HG02763 (cell line): ENCODE results near the gene FOXN1.
"Not testable (repeated sequence)": the region's sequence is repeated elsewhere in the genome, so short reads cannot be mapped to it uniquely, and the experiment has no call there.

Experiments
- ATAC-seq: cut with Tn5 transposase; IDR thresholded peaks from one replicate; pipeline ENCODE4 v1.9.1; 2021; ENCODE audit warnings: mild to moderate bottlenecking, moderate library complexity; ENCODE audit not compliant: unreplicated experiment

The FOXN1 gene

DNA sequence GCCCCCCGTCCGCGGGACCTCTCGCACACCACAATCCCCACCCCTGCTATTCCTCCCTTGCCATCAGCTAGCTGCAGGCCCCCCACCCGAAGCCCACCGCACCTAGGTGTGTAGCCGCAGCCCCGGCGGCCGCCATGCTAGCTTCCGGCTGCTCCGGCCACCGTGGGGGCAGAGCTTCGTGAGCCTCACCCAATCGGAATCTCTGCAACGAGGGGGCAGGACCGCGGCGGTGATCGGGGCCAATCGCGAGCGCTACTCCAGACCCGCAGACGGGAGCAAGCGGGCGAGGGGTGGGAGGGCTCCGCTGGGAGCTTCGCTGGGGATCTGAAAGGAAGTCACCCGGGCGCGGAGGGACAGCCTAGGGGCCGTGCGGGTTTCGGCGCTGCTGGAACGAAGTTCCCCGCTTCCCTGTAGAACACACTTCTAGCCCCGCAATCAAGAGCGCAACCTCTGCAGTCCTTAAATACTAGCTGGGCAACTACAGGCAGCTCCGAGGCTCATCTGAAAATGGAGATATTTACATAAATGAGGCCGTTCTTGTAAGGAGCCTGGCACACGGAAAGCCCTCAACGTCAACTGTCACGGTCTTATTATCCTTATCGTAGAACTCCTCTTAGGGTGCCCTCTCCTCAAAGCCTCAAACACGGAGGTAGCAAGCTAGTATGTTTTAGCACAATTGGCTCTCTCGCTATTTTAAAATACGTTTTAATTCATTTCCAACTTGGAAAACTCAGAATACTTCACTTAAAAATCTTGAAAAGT lies 65.4 kb downstream of the FOXN1 start, which contains the start of gene PIGS:
PIGS (minus strand) TSS at position 164 of the 762 bp plus-strand sequence; CDS start at position 136, 28 bp downstream.
- ATAC-seq, result peak; percentile 79

DNA sequence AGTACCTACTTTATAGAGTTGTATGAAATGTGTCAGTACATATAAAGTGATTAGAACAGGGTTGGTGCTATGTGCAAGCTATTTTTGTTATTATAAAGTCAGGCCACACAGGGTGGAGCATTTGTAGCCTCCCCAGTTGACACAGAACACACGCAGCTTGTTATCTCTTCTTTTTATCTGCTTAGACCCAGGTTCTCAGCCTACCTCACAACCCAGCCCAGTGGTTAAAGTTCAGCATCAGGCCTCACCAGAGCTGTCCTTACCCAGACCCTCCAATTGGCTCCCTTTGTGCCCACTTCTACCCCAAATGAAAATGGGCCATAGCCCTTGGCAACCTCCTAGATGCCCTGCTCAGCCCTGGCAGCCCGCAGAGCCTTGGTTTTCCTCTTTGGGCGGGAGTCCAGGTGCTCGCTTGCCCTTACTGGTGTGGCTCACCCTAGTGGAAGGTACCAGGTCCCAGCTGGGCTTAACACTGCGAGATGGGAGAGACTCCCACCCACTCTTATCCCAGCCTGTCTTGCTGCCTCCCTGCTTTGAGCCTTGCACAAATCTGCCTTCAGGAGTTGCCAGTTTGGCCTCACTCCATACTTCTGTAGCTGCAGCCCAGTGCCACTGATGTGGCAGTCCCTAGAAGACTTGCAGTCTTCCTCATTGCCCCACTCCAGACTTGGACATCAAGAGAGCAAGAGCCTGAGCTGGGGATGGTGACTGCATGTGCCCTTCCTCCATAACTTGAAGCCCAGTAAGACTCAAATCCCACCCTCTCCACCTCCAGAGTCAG lies 66.3 kb downstream of the FOXN1 start:
- ATAC-seq, result no peak

DNA sequence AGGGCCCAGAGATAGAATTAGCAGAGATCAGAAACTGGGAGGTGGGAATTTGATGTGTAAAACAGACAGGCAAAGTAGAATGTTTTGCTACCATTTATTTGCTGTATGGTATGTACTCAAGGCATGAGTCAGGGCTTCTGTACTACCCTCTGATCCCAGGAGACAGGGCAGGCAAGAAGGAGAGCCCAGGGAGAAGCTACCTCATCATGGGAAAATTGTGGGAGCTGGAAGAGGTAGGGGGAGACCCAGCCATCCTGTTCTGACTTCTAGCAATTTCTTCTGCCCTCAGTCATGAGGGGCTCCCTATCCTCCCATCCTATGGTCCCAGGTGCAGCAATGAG lies 66.9 kb downstream of the FOXN1 start:
- ATAC-seq, result no peak

DNA sequence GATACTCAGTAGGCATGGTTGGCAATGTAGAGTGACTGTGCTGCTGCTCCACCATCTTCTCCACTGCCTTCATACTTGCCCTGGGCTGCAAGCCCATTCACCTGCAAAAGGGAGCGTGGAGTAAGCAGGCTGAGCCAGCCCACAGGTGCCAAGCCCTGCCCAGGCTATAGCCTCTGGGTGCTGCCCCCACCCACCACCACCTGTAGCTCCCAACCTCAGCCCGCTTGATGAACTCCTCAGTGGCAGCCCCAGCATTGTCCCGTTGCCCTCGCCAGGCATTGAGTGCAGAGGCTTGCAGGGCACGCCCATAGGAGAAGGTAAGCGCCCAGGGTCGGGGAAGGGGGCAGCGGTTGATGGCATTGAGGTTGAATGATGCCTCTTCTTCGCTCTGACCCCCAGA lies 67.4 kb downstream of the FOXN1 start:
- ATAC-seq, result no peak

DNA sequence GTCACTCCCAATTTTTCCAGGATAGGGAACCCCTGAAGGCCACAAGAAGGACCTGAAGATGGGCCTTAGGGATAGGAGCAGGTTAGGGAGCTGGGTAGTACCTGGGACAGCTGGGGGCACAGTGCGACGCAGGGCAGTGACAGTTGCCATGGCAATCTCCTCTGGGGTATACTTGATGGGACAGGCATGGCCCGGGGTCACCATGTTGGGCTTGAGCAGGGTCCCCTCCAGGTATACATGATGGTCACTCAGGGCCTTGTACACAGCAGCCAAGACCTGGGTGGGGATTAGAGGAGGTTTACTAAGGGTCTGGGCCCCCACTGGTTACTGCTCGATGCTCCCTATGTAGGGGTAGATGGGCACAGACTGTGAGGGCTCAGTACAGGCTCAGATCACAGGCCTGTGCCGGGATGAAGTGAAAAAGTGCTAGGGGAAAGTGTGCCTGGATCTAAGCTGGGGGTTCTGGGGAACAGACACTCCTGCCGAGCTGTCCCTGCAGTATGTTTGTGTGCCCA lies 67.9 kb downstream of the FOXN1 start:
- no peak for ATAC-seq

DNA sequence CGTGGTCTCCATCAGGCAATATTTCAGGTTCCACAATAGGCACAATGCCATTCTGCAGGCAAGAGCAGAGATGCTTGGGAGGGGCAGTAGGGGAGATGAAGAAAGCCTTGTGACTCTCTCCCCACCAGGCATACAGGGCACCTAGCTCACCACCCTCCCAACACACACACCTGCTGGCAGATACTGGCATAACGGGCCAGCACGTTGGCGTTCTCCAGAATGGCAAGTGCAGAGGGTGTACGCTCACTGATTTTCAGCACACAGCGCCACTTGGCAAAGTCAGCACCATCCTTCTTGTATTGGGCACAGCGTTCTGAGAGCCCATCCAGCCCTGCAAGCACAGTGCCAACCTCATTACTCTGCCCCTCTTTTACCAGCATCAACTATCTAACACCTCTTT lies 68.4 kb downstream of the FOXN1 start:
- no peak for ATAC-seq

DNA sequence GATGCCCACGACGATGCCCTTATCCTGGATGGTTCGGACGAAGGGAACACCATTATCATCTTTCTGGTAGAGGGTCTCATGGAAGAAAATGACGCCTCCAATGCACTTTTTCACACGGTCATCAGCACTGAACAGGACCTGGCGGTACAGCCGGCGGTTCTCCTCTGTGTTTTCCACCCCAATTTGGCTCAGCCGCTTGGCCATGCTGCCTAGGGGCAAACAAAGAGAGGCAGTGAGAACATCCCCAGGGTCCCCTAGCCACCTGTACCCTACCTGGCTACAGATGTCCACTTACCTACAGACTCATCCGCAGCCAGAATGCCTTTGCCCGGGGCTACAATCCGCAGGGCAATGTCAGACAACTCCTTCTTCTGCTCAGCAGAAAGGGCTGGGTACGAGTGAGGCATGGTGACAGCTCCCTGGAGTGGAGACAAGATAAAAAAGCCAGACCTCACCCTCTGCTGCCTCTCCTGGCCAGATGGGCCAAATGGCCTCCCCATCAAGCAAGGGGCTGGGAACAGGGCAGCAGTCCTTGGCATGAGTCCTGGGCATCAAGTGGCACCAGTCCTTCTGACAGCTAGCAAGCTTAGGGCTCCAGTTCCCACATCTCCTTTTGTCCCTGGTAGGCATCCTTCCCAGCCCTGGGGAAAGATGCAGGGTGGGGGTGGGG lies 69.1 kb downstream of the FOXN1 start:
- no peak for ATAC-seq

DNA sequence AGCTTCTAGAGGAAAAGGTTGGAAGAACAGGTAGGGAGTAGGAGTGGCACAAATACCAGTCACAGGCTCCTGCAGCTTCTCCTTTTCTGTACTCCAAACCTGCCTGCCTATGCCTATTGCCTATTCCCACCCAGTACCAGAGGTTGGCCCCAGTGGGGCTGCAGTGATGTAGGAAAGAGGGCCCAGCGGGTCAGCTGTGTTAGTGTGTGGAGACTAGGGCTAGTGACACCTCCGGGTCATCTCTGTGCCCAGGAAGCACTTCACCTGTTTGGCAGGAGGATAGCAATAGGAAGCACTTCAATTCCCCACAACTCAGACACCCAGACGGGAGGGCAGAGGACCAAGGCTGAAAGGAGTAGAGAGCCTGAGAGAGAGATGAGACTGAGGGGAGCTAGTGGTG lies 69.9 kb downstream of the FOXN1 start:
- ATAC-seq, result not testable (repeated sequence)

DNA sequence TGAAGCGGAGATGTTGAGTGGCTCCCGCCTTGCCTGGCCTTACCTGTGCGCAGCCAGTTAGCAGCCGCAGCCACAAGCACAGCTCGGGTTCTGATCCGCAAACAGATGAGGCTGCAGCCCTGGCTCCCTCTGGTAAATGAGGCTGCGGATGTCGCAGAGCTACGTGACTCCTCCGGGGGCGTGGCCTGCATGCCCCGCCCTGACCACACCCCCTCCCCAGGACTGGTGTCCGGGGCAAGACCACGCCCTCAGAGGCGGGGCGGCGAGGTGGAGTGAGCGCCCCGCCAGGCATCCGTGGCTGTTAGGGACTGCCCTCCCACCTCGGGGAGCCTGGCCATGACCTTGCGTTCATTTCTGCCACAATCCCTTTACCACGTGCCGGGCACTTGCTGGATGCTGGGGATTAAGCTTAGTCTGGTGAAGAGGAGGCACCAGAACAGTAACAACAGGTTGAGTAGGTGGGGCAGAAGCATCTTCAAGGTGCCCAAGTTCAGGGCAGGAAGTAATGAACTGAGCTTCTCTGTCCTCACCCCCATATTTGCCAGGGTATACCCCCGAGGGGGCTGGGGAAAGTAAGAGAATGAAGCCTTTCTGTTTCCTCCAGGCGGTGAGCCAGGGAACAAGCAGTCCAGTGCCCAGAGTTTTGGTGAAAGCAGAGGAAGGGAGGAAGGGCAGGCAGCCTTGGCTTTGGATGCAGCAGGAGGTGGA lies 70.8 kb downstream of the FOXN1 start, which contains the start of gene ALDOC:
ALDOC (minus strand) TSS at position 138 of the 708 bp plus-strand sequence. CDS start 1,363 bp downstream, outside the sequence.
- ATAC-seq, result peak; percentile 78

DNA sequence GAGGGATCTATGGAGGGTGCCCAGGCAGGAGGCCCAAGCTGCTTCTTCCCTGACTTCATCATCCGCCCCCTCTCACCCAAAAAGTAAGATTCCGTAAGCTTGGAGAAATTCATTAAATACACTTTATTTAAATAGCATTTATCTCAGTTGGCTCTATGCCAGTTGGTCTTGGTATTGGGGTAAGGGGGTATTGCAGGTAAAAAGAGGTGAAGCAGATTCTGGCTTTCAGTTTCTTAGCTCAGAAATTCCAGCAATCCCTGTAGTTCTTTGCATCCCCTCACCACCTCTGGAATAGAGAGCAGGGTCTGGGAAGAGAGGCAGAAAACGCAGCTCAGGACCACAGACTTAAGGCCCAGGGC lies 71.3 kb downstream of the FOXN1 start:
- no peak for ATAC-seq

DNA sequence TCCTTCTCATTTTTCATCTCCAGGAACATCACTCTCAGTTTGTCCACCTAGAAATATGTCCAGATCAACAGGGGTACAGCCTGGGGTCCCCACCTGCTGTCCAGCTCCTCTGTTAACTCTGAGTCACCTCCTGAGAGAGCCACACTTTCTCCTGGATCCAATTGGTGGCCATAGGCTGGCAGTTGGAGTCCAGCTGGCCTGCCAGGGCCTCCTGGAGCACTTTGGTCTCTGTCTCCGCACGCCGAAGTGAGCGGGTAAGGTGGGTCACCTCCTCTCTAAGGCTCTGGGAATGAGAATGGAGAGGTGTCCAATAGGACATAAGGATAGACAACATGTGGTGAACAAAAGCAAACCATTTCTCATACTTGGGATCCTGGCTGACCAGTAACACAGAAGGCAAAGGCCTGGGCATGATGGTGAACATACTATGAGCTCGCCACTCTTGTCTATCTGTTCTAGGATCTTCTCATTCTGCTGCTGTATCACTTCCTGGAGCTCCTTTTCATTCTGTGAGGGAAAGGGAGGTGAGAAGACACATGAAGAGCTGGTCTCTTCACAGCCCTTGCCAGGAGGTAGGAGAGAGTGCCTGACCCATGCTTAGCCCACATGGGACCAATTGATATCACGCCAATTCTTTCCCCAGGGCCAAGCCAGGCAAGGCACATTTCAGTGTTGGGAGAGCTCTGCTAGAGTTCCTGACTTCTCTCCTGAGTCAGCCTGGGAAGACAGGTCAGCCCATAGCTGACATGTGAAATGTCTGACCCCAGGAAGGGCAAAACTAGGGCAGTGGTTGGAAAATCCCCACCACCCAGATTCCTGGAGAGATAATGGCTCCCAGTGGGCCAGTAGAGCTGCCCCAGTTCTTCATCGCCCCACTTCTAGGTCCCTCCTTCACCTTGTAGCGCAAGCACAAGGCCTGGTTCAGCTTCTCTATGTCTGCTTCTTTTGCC lies 72.4 kb downstream of the FOXN1 start:
- ATAC-seq, result no peak

DNA sequence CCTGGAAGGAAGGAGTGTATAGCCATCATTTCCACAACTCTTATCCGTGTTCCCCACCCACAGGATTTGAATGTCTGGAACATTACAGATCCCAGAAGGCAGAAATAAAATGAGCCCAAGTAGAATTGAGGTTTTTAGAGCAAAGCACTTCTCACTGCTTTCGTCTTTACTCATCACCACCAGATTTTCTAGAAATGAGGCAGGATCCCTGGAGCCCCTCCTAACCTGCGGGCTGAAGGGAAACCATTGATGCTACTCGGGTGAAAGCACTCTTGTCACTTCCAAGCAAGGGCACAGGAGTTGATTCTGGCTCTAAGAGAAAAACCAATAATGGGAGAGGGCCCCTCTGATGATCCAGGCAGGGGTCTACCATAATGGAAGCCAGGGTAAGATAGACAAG lies 73.4 kb downstream of the FOXN1 start:
- ATAC-seq, result no peak

DNA sequence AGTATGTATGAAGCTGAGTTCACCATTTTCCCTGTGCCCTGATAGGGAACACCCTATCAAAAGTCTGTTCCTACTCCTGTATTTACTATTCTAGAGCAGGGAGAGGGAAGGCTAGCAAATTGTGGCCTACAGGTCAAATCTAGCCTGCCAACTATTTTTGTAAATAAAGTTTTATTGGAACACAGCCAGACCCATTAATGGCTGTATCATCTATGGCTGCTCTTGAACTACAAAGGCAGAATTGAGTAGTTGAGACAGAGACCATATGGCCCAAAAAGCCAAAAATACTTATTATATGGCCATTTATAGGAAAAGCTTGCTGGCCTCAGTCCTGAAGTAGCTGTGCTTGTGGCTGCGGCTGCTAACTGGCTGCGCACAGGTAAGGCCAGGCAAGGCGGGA lies 74.8 kb downstream of the FOXN1 start:
- ATAC-seq, result no peak

DNA sequence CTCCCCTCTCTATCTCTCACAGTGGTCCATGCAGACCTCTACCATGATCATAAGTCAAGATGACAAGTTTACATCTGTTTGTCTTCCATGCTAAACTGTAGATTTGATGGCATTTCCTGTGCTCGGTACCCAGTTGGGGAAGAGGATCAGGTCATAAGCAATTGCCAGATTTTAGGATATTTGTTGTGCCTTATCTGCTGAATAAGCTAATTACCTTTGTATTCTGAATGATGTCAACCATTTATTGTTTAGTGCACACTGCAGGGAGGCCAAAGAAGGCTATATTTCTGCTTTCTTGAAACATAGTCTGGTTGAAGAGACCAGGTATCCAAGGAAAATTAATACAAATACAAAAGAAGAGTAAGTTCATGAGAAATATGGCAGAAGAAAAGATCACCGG lies 76.4 kb downstream of the FOXN1 start:
- no peak for ATAC-seq

DNA sequence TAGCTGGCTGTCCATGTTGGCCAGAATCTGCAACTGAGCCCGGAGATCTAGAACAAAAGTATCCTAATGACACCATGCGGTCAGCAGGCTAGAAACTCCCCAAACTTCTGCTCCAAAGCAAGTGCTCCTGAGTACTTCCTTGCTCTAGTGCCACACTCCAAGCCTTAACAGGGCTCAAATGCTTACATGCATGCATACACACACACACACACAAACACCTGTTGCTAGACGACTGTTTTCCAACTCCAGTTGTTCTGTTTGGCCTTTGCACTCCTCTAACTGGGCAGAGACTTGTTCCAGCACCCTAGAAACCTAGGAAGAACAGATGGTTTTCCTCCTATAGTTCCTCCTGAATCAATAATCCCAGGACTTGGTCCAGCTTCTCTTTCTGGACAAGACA lies 78.3 kb downstream of the FOXN1 start:
- no peak for ATAC-seq

DNA sequence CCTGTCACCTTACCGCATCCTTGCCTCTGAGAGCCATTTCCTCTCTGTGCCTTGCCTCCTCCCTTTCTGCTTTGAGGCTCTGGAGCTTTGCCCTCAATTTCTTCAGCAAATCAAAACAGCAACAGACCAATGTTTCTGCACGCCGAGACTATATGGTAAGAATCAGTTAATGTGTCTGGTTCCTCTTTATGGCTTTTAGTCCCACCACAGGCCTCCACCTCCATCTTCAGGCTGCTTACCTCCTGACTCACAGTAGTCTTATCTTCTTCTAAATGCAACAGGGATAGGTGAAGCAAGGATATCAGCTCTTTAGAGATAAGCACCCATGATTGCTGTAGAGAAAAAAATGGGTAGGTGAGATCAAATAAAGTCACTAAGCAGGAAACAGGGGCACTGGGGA lies 79.7 kb downstream of the FOXN1 start:
- ATAC-seq, result no peak
